Naive thymus-derived CD4-positive, alpha-beta T cell (primary cell): ENCODE measurements around the gene SLC4A5. TPM values are rescaled to one million over a fixed set of nuclear protein-coding genes. Genes with fewer than 3 reads are reported as not detected.

Experiments
- ATAC-seq: fragments of 150-1000 bp; cut with Tn5 transposase; 2 replicates; pipeline ENCODE4 v1.10.0; 2021; ENCODE audit warnings: mild to moderate bottlenecking, moderate library complexity
- CTCF ChIA-PET: fragments of 350-600 bp; sonication (Branson Sonifier 250); formaldehyde crosslinking; loops from one replicate; lab custom pipeline; 2021; ENCODE audit warnings: antibody characterized with exemption; lab: Charles Lee
- POLR2A ChIA-PET: fragments of 350-600 bp; sonication (Branson Sonifier 250); formaldehyde crosslinking; loops from one replicate; lab custom pipeline; 2021; ENCODE audit warnings: antibody characterized with exemption, inconsistent platforms; lab: Charles Lee
- DNase-seq, 9 donors: peaks; one replicate each; pipeline versions ENCODE4 v3.0.0 to v3.0.0-alpha.2; 2020 to 2022; ENCODE audit warnings: mixed read lengths in 1 of 9
- H3K27ac ChIP-seq: one replicate; pipeline ENCODE4 v1.7.0; 2013; ENCODE audit warnings: mild to moderate bottlenecking, low read depth, low read length, moderate library complexity
- H3K27me3 ChIP-seq, 2 donors: one replicate each; pipeline ENCODE4 v1.7.0; 2013; ENCODE audit warnings: low read length in 2 of 2, mild to moderate bottlenecking in 2 of 2, moderate library complexity in 2 of 2; ENCODE audit not compliant: control insufficient read depth in 2 of 2, insufficient read depth in 2 of 2
- H3K36me3 ChIP-seq, 3 experiments: 1 replicate in 2 of 3; 2 replicates in 1 of 3; pipeline ENCODE4 v1.7.0; 2013; ENCODE audit warnings: low read length in 3 of 3, mild to moderate bottlenecking in 3 of 3, moderate library complexity in 1 of 3; ENCODE audit not compliant: insufficient read depth in 3 of 3, control insufficient read depth in 2 of 3
- H3K4me1 ChIP-seq, 2 donors: one replicate each; pipeline ENCODE4 v1.7.0; 2013; ENCODE audit warnings: low read length in 2 of 2, mild to moderate bottlenecking in 2 of 2, moderate library complexity in 1 of 2; ENCODE audit not compliant: control insufficient read depth in 2 of 2, insufficient read depth in 2 of 2
- H3K4me3 ChIP-seq: 2 replicates; pipeline ENCODE4 v1.7.0; 2013; ENCODE audit warnings: mild to moderate bottlenecking, low read length
- H3K9me3 ChIP-seq, 3 experiments: 1 replicate in 2 of 3; 2 replicates in 1 of 3; pipeline ENCODE4 v1.7.0; 2013; ENCODE audit warnings: low read length in 3 of 3; ENCODE audit not compliant: control insufficient read depth in 2 of 3
- H3K27ac Mint-ChIP-seq, 9 donors: one replicate each; pipeline ENCODE4 v1.8.0; 2020 to 2022; ENCODE audit warnings: mixed read lengths in 9 of 9, mild to moderate bottlenecking in 8 of 9, moderate library complexity in 5 of 9, inconsistent platforms in 2 of 9
- H3K27me3 Mint-ChIP-seq, 5 donors: one replicate each; pipeline ENCODE4 v1.8.0; 2021 to 2022; ENCODE audit warnings: mixed read lengths in 5 of 5, mild to moderate bottlenecking in 1 of 5
- H3K36me3 Mint-ChIP-seq, 5 donors: one replicate each; pipeline ENCODE4 v1.8.0; 2020 to 2022; ENCODE audit warnings: mixed read lengths in 5 of 5, mild to moderate bottlenecking in 3 of 5, inconsistent platforms in 1 of 5
- H3K4me1 Mint-ChIP-seq, 7 donors: one replicate each; pipeline ENCODE4 v1.8.0; 2020 to 2022; ENCODE audit warnings: mixed read lengths in 7 of 7, mild to moderate bottlenecking in 3 of 7, inconsistent platforms in 1 of 7
- H3K4me3 Mint-ChIP-seq, 10 donors: one replicate each; pipeline ENCODE4 v1.8.0; 2020 to 2022; ENCODE audit warnings: mild to moderate bottlenecking in 10 of 10, mixed read lengths in 10 of 10, moderate library complexity in 6 of 10, inconsistent platforms in 2 of 10
- H3K9me3 Mint-ChIP-seq, 11 donors: one replicate each; pipeline ENCODE4 v1.8.0; 2020 to 2022; ENCODE audit warnings: mixed read lengths in 11 of 11, mild to moderate bottlenecking in 4 of 11, inconsistent platforms in 1 of 11, moderate library complexity in 1 of 11
- intact Hi-C, 2 donors: fragments of 100-400 bp; cut with micrococcal nuclease; formaldehyde crosslinking; loops; one replicate each; pipeline ENCODE4 v1.15.1; 2023
- polyA plus RNA-seq, 2 donors: library from polyadenylated mRNA; unstranded; fragments of 300-500 nt; fragmentation: Illumina TruSeq; gene quantifications; one replicate each; pipeline ENCODE4 v1.2.3, GENCODE V29; 2021
- total RNA-seq, 6 experiments: library from RNA in 5 of 6; stranded (reverse) in 5 of 6; gene quantifications; 1 replicate in 5 of 6; 2 replicates in 1 of 6; pipeline ENCODE4 v1.2.3 and lab custom pipeline; 2021 to 2026

The SLC4A5 gene
- total and polyA plus RNA-seq, 7 experiments from 2014 or later, result 0.59 to 20.8 (median 14.8) TPM

- no peaks in the 10 kb centered on the region for H3K27me3 ChIP-seq
- ATAC-seq (no peak), DNase-seq (no peak)
- Mint-ChIP-seq H3K27ac (peak overlapping the region in 3 of 9 donors; percentile 1 to 52 (median 11)), H3K9me3 (no peaks in the 10 kb centered on the region), H3K36me3 (peaks cover 0 to 48% (median 15%) of the 10 kb centered on the region in 5 donors), H3K4me1 (peaks cover 0 to 11% (median 5%) of the 10 kb centered on the region in 7 donors), H3K4me3 (no peak overlapping the region), H3K27me3 (no peaks in the 10 kb centered on the region)
- no peak overlapping the region for H3K27ac ChIP-seq
- no peaks in the 10 kb centered on the region for H3K36me3 ChIP-seq
- no peak overlapping the region for H3K4me3 ChIP-seq
- H3K9me3 ChIP-seq, result no peaks in the 10 kb centered on the region
- intact Hi-C loops, result no loop called here
- H3K4me1 ChIP-seq, result no peaks in the 10 kb centered on the region
- CTCF ChIA-PET, result interaction anchor here (1.4 kb wide), 1 partner anchor 12 kb away, joined by 3 read pairs; no protein-coding TSS in a partner anchor
- POLR2A ChIA-PET, result interaction anchor here (1.0 kb wide), 1 partner anchor 25 kb away, joined by 3 read pairs; no protein-coding TSS in a partner anchor
Measured at GRCh38 chr2:74261204-74261864, 81.9 kb downstream of the SLC4A5 start.

GRCh38 chr2:74260495-74260894 lies 82.7 kb downstream of the SLC4A5 start:
- Histone ChIP-seq H3K4me1 (no peaks in the 10 kb centered on the region), H3K27me3 (no peaks in the 10 kb centered on the region), H3K36me3 (no peaks in the 10 kb centered on the region), H3K4me3 (no peak overlapping the region), H3K27ac (no peak overlapping the region), H3K9me3 (no peaks in the 10 kb centered on the region)
- no peak overlapping the region for H3K4me3 Mint-ChIP-seq
- peaks cover 0 to 52% (median 15%) of the 10 kb centered on the region in 5 donors for H3K36me3 Mint-ChIP-seq
- H3K4me1 Mint-ChIP-seq, result peaks cover 0 to 8% (median 0%) of the 10 kb centered on the region in 7 donors
- POLR2A ChIA-PET, result interaction anchor here (1.0 kb wide), 1 partner anchor 26 kb away, joined by 3 read pairs; no protein-coding TSS in a partner anchor
- no peaks in the 10 kb centered on the region for H3K27me3 Mint-ChIP-seq
- no peaks in the 10 kb centered on the region for H3K9me3 Mint-ChIP-seq
- CTCF ChIA-PET, result interaction anchor here (1.4 kb wide), 1 partner anchor 11 kb away, joined by 3 read pairs; no protein-coding TSS in a partner anchor
- ATAC-seq (no peak), DNase-seq (no peak)
- intact Hi-C loops, result no loop called here
- peak overlapping the region in 2 of 9 donors; percentile 19 to 52 for H3K27ac Mint-ChIP-seq

GRCh38 chr2:74259733-74260132 lies 83.5 kb downstream of the SLC4A5 start:
- no peak overlapping the region for H3K4me3 ChIP-seq
- no peaks in the 10 kb centered on the region for H3K4me1 ChIP-seq
- no peaks in the 10 kb centered on the region for H3K27me3 Mint-ChIP-seq
- no peaks in the 10 kb centered on the region for H3K27me3 ChIP-seq
- no peaks in the 10 kb centered on the region for H3K9me3 ChIP-seq
- intact Hi-C loops, result no loop called here
- no peaks in the 10 kb centered on the region for H3K36me3 ChIP-seq
- H3K9me3 Mint-ChIP-seq, result no peaks in the 10 kb centered on the region
- H3K36me3 Mint-ChIP-seq, result peaks cover 0 to 47% (median 15%) of the 10 kb centered on the region in 5 donors
- peaks cover 0 to 6% (median 0%) of the 10 kb centered on the region in 7 donors for H3K4me1 Mint-ChIP-seq
- no peak for ATAC-seq
- CTCF ChIA-PET, result no interaction called here
- H3K4me3 Mint-ChIP-seq, result no peak overlapping the region
- no peak for DNase-seq
- H3K27ac ChIP-seq, result no peak overlapping the region
- peak overlapping the region in 1 of 9 donors; percentile 56 for H3K27ac Mint-ChIP-seq
- POLR2A ChIA-PET, result no interaction called here

- no peaks in the 10 kb centered on the region for H3K27me3 ChIP-seq
- no peak overlapping the region for H3K27ac ChIP-seq
- Mint-ChIP-seq H3K27ac (no peak overlapping the region), H3K36me3 (peaks cover 0 to 47% (median 19%) of the 10 kb centered on the region in 5 donors), H3K4me1 (peaks cover 0 to 6% (median 0%) of the 10 kb centered on the region in 7 donors), H3K4me3 (no peak overlapping the region), H3K9me3 (no peaks in the 10 kb centered on the region), H3K27me3 (no peaks in the 10 kb centered on the region)
- no peaks in the 10 kb centered on the region for H3K9me3 ChIP-seq
- ChIA-PET POLR2A (no interaction called here), CTCF (interaction anchor here (1.5 kb wide), 1 partner anchor 10 kb away, joined by 5 read pairs; no protein-coding TSS in a partner anchor)
- intact Hi-C loops, result no loop called here
- H3K4me3 ChIP-seq, result no peak overlapping the region
- DNase-seq, result no peak
- H3K36me3 ChIP-seq, result peaks cover 0 to 3% (median 0%) of the 10 kb centered on the region in 3 experiments
- no peaks in the 10 kb centered on the region for H3K4me1 ChIP-seq
- ATAC-seq, result no peak
Measured at GRCh38 chr2:74259191-74259590, 84.0 kb downstream of the SLC4A5 start.

- no peak overlapping the region for H3K4me3 ChIP-seq
- Mint-ChIP-seq H3K27ac (no peak overlapping the region), H3K4me1 (no peaks in the 10 kb centered on the region), H3K36me3 (peaks cover 0 to 35% (median 10%) of the 10 kb centered on the region in 5 donors), H3K4me3 (no peak overlapping the region), H3K27me3 (no peaks in the 10 kb centered on the region), H3K9me3 (no peaks in the 10 kb centered on the region)
- DNase-seq, result no peak
- no peak for ATAC-seq
- H3K9me3 ChIP-seq, result no peaks in the 10 kb centered on the region
- H3K27me3 ChIP-seq, result no peaks in the 10 kb centered on the region
- H3K27ac ChIP-seq, result no peak overlapping the region
- H3K36me3 ChIP-seq, result peaks cover 0 to 4% (median 0%) of the 10 kb centered on the region in 3 experiments
- no peaks in the 10 kb centered on the region for H3K4me1 ChIP-seq
- intact Hi-C loops, result no loop called here
- ChIA-PET CTCF (no interaction called here), POLR2A (no interaction called here)
Measured at GRCh38 chr2:74255660-74256213, 87.5 kb downstream of the SLC4A5 start.

GRCh38 chr2:74253971-74254310 lies 89.3 kb downstream of the SLC4A5 start:
- CTCF ChIA-PET, result interaction anchor here (0.8 to 2.1 kb wide), 6 partner anchors 68 to 431 kb away, joined by 3 to 10 read pairs (median 4); no protein-coding TSS in a partner anchor
- peaks cover 0 to 4% (median 0%) of the 10 kb centered on the region in 3 experiments for H3K36me3 ChIP-seq
- H3K4me3 ChIP-seq, result no peak overlapping the region
- H3K27me3 Mint-ChIP-seq, result no peaks in the 10 kb centered on the region
- H3K36me3 Mint-ChIP-seq, result peaks cover 0 to 29% (median 7%) of the 10 kb centered on the region in 5 donors
- POLR2A ChIA-PET, result no interaction called here
- H3K9me3 Mint-ChIP-seq, result no peaks in the 10 kb centered on the region
- DNase-seq, result no peak
- no peaks in the 10 kb centered on the region for H3K4me1 ChIP-seq
- no peak for ATAC-seq
- H3K27ac ChIP-seq, result no peak overlapping the region
- peak overlapping the region in 3 of 9 donors; percentile 40 to 44 (median 42) for H3K27ac Mint-ChIP-seq
- intact Hi-C loops, result no loop called here
- H3K27me3 ChIP-seq, result no peaks in the 10 kb centered on the region
- H3K4me3 Mint-ChIP-seq, result no peak overlapping the region
- peaks cover 0 to 3% (median 0%) of the 10 kb centered on the region in 7 donors for H3K4me1 Mint-ChIP-seq
- H3K9me3 ChIP-seq, result no peaks in the 10 kb centered on the region
